IPS-20b (cell line): ENCODE data around the gene ATN1.
A peak's percentile ranks its signal among the peaks of the same experiment; 100 is the strongest.

ENCODE experiments used
- H3K27ac ChIP-seq: one replicate; pipeline ENCODE4 v1.5.1; 2013; ENCODE audit warnings: low read length
- H3K27me3 ChIP-seq: 2 replicates; pipeline ENCODE4 v1.6.1; 2013; ENCODE audit warnings: mild to moderate bottlenecking, low read length, inconsistent platforms; ENCODE audit not compliant: insufficient read depth
- H3K36me3 ChIP-seq: 2 replicates; pipeline ENCODE4 v1.6.1; 2013; ENCODE audit warnings: low read depth, mild to moderate bottlenecking, inconsistent platforms, low read length, moderate library complexity; ENCODE audit not compliant: insufficient read depth
- H3K4me1 ChIP-seq: 2 replicates; pipeline ENCODE4 v1.6.1; 2013; ENCODE audit warnings: mild to moderate bottlenecking, control low read depth, inconsistent platforms, low read length, moderate library complexity; ENCODE audit not compliant: insufficient read depth
- H3K4me3 ChIP-seq: 2 replicates; pipeline ENCODE4 v1.5.1; 2013; ENCODE audit warnings: mild to moderate bottlenecking, low read length, inconsistent platforms
- H3K9ac ChIP-seq: 2 replicates; pipeline ENCODE4 v1.6.1; 2013; ENCODE audit warnings: low read depth, mild to moderate bottlenecking, inconsistent platforms, low read length, moderate library complexity
- H3K9me3 ChIP-seq: 2 replicates; pipeline ENCODE4 v1.6.1; 2013; ENCODE audit warnings: mild to moderate bottlenecking, low read depth, low read length, inconsistent platforms; ENCODE audit not compliant: insufficient read depth

ATN1 gene

DNA sequence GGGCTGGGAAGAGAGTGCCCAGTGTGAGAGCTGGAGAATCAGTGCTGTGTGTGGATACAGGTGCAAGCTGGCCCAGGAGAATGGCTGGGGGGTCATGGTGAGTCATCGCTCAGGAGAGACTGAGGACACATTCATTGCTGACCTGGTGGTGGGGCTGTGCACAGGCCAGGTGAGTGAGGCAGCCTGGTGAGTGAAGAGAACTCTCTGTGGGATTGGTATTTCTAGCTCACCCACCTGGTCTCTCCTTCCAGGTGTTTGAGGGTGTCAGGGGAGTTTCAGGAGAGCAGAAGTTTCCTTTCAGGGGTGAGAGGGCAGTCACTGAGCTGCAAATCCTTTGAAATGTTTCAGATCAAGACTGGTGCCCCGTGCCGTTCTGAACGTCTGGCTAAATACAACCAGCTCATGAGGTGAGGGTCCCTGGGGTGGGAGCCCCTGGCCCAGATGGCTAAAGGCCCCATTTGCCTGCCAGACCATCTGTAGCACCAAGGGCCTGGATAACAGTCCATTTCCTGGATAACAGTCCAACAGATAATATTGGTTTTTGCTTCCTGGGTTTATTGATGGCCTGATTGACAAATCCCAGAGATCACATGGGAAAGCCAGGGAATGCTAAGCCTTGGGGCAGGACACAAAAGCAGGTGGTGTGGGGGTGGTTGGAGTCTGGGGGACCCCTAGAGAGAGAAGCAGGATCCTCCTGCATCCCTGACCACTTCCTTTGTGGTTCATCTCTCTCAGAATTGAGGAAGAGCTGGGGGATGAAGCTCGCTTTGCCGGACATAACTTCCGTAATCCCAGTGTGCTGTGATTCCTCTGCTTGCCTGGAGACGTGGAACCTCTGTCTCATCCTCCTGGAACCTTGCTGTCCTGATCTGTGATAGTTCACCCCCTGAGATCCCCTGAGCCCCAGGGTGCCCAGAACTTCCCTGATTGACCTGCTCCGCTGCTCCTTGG, 5.5 kb upstream of the ATN1 start:
- no peak overlapping the region for H3K27ac ChIP-seq

DNA sequence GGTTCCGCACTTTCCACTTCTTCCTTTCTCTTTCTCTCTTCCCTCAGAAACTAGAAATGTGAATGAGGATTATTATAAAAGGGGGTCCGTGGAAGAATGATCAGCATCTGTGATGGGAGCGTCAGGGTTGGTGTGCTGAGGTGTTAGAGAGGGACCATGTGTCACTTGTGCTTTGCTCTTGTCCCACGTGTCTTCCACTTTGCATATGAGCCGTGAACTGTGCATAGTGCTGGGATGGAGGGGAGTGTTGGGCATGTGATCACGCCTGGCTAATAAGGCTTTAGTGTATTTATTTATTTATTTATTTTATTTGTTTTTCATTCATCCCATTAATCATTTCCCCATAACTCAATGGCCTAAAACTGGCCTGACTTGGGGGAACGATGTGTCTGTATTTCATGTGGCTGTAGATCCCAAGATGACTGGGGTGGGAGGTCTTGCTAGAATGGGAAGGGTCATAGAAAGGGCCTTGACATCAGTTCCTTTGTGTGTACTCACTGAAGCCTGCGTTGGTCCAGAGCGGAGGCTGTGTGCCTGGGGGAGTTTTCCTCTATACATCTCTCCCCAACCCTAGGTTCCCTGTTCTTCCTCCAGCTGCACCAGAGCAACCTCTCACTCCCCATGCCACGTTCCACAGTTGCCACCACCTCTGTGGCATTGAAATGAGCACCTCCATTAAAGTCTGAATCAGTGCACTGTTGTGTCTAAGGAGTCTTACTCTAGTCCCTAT, 4.6 kb upstream of the ATN1 start:
- H3K27me3 ChIP-seq = no peaks in the 10 kb centered on the region
- peaks cover 49% of the 10 kb centered on the region for H3K36me3 ChIP-seq
- H3K9me3 ChIP-seq = no peaks in the 10 kb centered on the region
- H3K4me1 ChIP-seq = peaks cover 21% of the 10 kb centered on the region; the same call in 1 of the 2 replicates
- no peak overlapping the region for H3K27ac ChIP-seq
- no peak overlapping the region for H3K9ac ChIP-seq
- H3K4me3 ChIP-seq = no peak overlapping the region

More for the DNA sequence above, 5.5 kb upstream of the ATN1 start:
- H3K36me3 ChIP-seq = peaks cover 57% of the 10 kb centered on the region
- H3K4me1 ChIP-seq = peaks cover 21% of the 10 kb centered on the region; the same call in 1 of the 2 replicates
- no peaks in the 10 kb centered on the region for H3K9me3 ChIP-seq
- no peaks in the 10 kb centered on the region for H3K27me3 ChIP-seq
- H3K4me3 ChIP-seq = no peak overlapping the region
- no peak overlapping the region for H3K9ac ChIP-seq

DNA sequence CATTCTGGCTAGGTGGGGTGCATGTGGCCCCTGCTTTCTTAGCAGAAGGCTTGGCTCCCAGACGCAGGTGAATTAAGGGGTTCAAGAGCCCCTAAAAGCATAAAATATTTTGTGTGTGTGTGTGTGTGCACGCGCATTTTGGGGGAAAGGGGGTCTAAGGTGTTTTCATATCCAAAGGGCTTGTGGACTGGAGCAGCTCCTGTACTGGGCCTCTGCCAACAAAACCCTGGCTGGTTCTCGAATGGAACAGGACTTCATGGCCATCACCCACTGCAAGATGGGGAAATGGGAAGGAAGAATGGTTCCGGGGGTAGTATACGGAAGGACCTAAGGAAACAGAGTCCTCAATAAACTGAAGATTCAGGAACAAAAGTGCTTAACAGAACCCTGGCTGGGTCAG, 3.9 kb upstream of the ATN1 start:
- Histone ChIP-seq H3K9ac (no peak overlapping the region), H3K4me1 (peaks cover 21% of the 10 kb centered on the region; the same call in 1 of the 2 replicates)

DNA sequence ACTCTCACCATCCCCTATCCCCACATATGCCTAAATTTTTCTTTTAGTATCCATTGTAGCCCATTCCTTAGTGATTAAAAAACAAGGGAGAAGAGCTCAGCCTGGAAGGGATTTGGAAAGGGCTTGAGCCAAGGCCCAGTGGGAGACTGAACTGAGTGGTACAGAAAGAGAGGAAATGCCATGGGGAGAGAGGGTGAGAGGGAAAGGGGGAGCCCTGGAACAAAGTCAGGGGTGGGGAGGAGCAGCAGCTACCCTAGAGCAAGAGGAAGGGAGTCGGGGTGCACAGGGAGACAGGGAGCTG, 2.6 kb upstream of the ATN1 start:
- Histone ChIP-seq H3K4me3 (peak overlapping the region; percentile 74; the same call in 1 of the 2 replicates), H3K9ac (peak overlapping the region; percentile 70; the same call in 1 of the 2 replicates), H3K36me3 (peaks cover 42% of the 10 kb centered on the region), H3K9me3 (no peaks in the 10 kb centered on the region), H3K4me1 (peaks cover 33% of the 10 kb centered on the region; the same call in 1 of the 2 replicates), H3K27ac (peak overlapping the region; percentile 64), H3K27me3 (no peaks in the 10 kb centered on the region)

More for the DNA sequence above, 3.9 kb upstream of the ATN1 start:
- Histone ChIP-seq H3K27ac (no peak overlapping the region), H3K9me3 (no peaks in the 10 kb centered on the region), H3K27me3 (no peaks in the 10 kb centered on the region), H3K36me3 (peaks cover 48% of the 10 kb centered on the region), H3K4me3 (no peak overlapping the region)

- Histone ChIP-seq H3K9me3 (no peaks in the 10 kb centered on the region), H3K36me3 (peaks cover 41% of the 10 kb centered on the region), H3K4me3 (peak overlapping the region; percentile 74), H3K4me1 (peaks cover 33% of the 10 kb centered on the region; the same call in 1 of the 2 replicates), H3K27me3 (no peaks in the 10 kb centered on the region), H3K9ac (peak overlapping the region; percentile 70; the same call in 1 of the 2 replicates), H3K27ac (peak overlapping the region; percentile 64)
Measured at GRCh38 chr12:6925540-6926279, 2.0 kb upstream of the ATN1 start.

GRCh38 chr12:6928022-6928702, 403 bp downstream of the ATN1 start:
- Histone ChIP-seq H3K36me3 (peaks cover 29% of the 10 kb centered on the region; the same call in 1 of the 2 replicates), H3K4me3 (peak overlapping the region; percentile 97), H3K27me3 (no peaks in the 10 kb centered on the region), H3K27ac (peak overlapping the region; percentile 53), H3K9ac (peak overlapping the region; percentile 90), H3K9me3 (no peaks in the 10 kb centered on the region), H3K4me1 (peaks cover 33% of the 10 kb centered on the region; the same call in 1 of the 2 replicates)

DNA sequence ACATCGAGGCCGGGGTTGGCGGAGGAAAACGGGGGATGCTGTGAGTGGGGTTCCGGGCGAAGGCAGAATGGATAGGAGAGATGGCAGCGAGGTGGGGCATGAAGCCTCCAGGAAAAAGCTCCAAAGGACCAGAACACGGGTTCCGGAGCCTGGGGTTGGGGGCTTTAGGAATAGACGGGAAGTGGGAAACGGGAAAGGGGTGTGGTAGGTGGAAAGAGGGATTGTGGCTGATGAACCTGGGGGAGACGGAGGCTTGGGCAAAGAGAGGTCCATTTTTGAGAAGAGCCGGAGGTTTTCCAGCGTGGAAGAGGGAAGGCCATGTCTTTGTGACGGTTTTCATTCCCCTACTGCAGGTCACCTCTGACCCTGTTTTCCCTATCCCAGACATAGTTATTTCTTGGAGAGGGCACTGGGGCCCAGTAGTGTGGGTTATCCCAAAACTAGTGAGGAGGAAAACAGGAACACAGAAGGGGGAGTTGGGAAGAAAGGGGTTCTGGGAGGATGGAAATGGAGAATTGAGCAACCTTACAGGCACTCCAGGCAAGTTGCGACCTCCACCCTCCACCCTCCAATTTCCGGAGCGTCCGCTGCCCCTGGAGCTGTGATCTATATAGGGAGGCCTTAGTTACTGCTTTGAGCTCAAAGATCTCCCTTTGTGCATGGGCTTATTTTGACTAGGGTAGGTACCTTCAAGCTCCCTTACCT, 1.1 kb downstream of the ATN1 start:
- H3K36me3 ChIP-seq = peaks cover 29% of the 10 kb centered on the region
- peak overlapping the region; percentile 90 for H3K9ac ChIP-seq
- H3K27ac ChIP-seq = peak overlapping the region; percentile 53
- H3K27me3 ChIP-seq = no peaks in the 10 kb centered on the region
- H3K4me1 ChIP-seq = peaks cover 33% of the 10 kb centered on the region; the same call in 1 of the 2 replicates
- peak overlapping the region; percentile 97 for H3K4me3 ChIP-seq
- H3K9me3 ChIP-seq = no peaks in the 10 kb centered on the region

GRCh38 chr12:6929466-6930452, 2.0 kb downstream of the ATN1 start:
- Histone ChIP-seq H3K27me3 (no peaks in the 10 kb centered on the region), H3K36me3 (peaks cover 35% of the 10 kb centered on the region), H3K9ac (peak overlapping the region; percentile 90; the same call in 1 of the 2 replicates), H3K4me1 (peaks cover 29% of the 10 kb centered on the region; the same call in 1 of the 2 replicates), H3K9me3 (no peaks in the 10 kb centered on the region), H3K4me3 (peak overlapping the region; percentile 97), H3K27ac (no peak overlapping the region)

- Histone ChIP-seq H3K36me3 (peaks cover 49% of the 10 kb centered on the region), H3K9ac (no peak overlapping the region; the same call in 1 of the 2 replicates), H3K9me3 (no peaks in the 10 kb centered on the region), H3K4me3 (no peak overlapping the region), H3K4me1 (peaks cover 12% of the 10 kb centered on the region; the same call in 1 of the 2 replicates), H3K27me3 (no peaks in the 10 kb centered on the region), H3K27ac (no peak overlapping the region)
Measured at GRCh38 chr12:6932766-6933165, 5.0 kb downstream of the ATN1 start.
